ENCODE results near the gene TSPAN17.

The TSPAN17 gene

DNA sequence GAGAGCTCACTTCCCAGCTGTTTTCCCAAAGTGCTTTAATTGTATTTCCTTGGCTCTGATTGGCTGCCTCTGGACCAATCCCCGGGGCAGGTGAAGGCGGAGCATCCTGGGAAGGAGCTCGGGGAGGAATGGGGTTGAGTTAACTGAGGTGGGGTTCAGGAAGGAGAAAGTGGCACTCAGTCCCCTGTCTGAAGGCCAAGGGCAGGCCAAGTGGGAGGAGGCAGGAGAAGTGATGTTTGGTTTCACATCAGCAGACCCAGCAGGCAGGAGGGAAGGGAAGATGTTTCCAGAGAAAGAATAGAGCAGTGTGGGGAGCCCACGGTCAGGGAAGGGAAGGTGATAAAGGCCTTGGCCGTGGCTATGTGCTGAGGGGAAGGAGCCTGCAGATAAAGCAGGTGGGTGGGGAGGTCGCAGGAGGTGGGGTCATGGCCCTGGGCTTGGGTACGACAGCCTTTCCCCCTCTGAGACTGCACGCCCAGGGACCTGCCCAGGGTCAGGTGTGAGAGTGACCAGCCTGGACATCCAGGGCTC, 3.1 kb downstream of the TSPAN17 start:
- Histone ChIP-seq H3K4me3 (ENCODE audit: low read length) (no peak overlapping the region), H3K79me2 (ENCODE audit: low read length) (0 out of 2 replicates have a peak, but pooled peaks cover 5% of the 10 kb centered on the region), H4K20me1 (ENCODE audit: insufficient read depth, low read length) (no peaks in the 10 kb centered on the region), H3K9ac (ENCODE audit: low read length) (no peak overlapping the region), H2AFZ (ENCODE audit: low read depth, low read length) (no peak overlapping the region), H3K4me1 (ENCODE audit: low read length) (peaks cover 13% of the 10 kb centered on the region), H3K9me3 (ENCODE audit: insufficient read depth, low read length) (no peaks in the 10 kb centered on the region), H3K4me2 (ENCODE audit: low read length) (no peak overlapping the region), H3K36me3 (replicated peaks; ENCODE audit: low read depth, low read length) (peaks cover 2% of the 10 kb centered on the region), H3K27ac (ENCODE audit: low read length) (no peak overlapping the region), H3K27me3 (ENCODE audit: low read depth, low read length) (no peaks in the 10 kb centered on the region)
- TF ChIP-seq, protein P1, sequence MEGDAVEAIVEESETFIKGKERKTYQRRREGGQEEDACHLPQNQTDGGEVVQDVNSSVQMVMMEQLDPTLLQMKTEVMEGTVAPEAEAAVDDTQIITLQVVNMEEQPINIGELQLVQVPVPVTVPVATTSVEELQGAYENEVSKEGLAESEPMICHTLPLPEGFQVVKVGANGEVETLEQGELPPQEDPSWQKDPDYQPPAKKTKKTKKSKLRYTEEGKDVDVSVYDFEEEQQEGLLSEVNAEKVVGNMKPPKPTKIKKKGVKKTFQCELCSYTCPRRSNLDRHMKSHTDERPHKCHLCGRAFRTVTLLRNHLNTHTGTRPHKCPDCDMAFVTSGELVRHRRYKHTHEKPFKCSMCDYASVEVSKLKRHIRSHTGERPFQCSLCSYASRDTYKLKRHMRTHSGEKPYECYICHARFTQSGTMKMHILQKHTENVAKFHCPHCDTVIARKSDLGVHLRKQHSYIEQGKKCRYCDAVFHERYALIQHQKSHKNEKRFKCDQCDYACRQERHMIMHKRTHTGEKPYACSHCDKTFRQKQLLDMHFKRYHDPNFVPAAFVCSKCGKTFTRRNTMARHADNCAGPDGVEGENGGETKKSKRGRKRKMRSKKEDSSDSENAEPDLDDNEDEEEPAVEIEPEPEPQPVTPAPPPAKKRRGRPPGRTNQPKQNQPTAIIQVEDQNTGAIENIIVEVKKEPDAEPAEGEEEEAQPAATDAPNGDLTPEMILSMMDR (IDR thresholded peaks at IDR 0.05; ENCODE audit: low read depth, low read length): no peak
- TF ChIP-seq EZH2phosphoT487 (IDR thresholded peaks at IDR 0.05; ENCODE audit: low read depth): no peak

DNA sequence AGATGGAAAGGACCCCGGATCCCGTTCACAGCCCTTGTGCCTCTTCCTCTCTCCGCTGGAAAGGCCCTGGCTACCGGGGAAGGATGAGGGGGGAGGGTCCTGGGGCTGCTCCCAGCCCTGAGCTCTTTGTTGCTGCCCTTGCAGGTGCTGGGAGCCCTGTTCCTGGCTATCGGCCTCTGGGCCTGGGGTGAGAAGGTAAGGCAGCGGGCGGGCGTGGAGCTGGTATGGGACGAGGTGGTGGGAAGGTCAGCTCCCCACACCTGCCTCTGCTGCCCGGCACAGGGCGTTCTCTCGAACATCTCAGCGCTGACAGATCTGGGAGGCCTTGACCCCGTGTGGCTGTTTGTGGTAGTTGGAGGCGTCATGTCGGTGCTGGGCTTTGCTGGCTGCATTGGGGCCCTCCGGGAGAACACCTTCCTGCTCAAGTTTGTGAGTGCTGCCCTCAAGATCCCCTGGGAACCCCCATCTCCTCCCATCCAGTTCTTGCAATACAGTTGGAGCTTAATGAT, 4.2 kb downstream of the TSPAN17 start:
- Histone ChIP-seq H3K79me2 (ENCODE audit: low read length) (0 out of 2 replicates have a peak, but pooled peaks cover 5% of the 10 kb centered on the region), H4K20me1 (ENCODE audit: insufficient read depth, low read length) (no peaks in the 10 kb centered on the region), H3K4me2 (ENCODE audit: low read length) (no peak overlapping the region), H3K27ac (ENCODE audit: low read length) (no peak overlapping the region), H3K9me3 (ENCODE audit: insufficient read depth, low read length) (no peaks in the 10 kb centered on the region), H3K4me3 (ENCODE audit: low read length) (no peak overlapping the region), H3K36me3 (replicated peaks; ENCODE audit: low read depth, low read length) (peaks cover 2% of the 10 kb centered on the region), H3K4me1 (ENCODE audit: low read length) (peaks cover 10% of the 10 kb centered on the region), H3K9ac (ENCODE audit: low read length) (no peak overlapping the region), H2AFZ (ENCODE audit: low read depth, low read length) (no peak overlapping the region), H3K27me3 (ENCODE audit: low read depth, low read length) (no peaks in the 10 kb centered on the region)
- no peak for TF ChIP-seq EZH2phosphoT487 (IDR thresholded peaks at IDR 0.05; ENCODE audit: low read depth)
- TF ChIP-seq, protein P1 (IDR thresholded peaks at IDR 0.05; ENCODE audit: low read depth, low read length): no peak

- Histone ChIP-seq H2AFZ (ENCODE audit: low read depth, low read length) (no peak overlapping the region), H3K9ac (ENCODE audit: low read length) (no peak overlapping the region), H4K20me1 (ENCODE audit: insufficient read depth, low read length) (no peaks in the 10 kb centered on the region), H3K36me3 (replicated peaks; ENCODE audit: low read depth, low read length) (peaks cover 2% of the 10 kb centered on the region), H3K4me1 (ENCODE audit: low read length) (peaks cover 7% of the 10 kb centered on the region), H3K9me3 (ENCODE audit: insufficient read depth, low read length) (no peaks in the 10 kb centered on the region), H3K4me3 (ENCODE audit: low read length) (no peak overlapping the region), H3K27me3 (ENCODE audit: low read depth, low read length) (no peaks in the 10 kb centered on the region), H3K27ac (ENCODE audit: low read length) (no peak overlapping the region), H3K4me2 (ENCODE audit: low read length) (no peak overlapping the region), H3K79me2 (ENCODE audit: low read length) (0 out of 2 replicates have a peak, but pooled peaks cover 5% of the 10 kb centered on the region)
- TF ChIP-seq, protein P1 (IDR thresholded peaks at IDR 0.05; ENCODE audit: low read depth, low read length): no peak
- TF ChIP-seq EZH2phosphoT487 (IDR thresholded peaks at IDR 0.05; ENCODE audit: low read depth): no peak
These were observed 4.9 kb downstream of the TSPAN17 start for GRCh38 chr5:176652136-176652535.

GRCh38 chr5:176653401-176654385, 6.4 kb downstream of the TSPAN17 start:
- Histone ChIP-seq H3K27ac (ENCODE audit: low read length) (no peak overlapping the region), H3K9me3 (ENCODE audit: insufficient read depth, low read length) (no peaks in the 10 kb centered on the region), H4K20me1 (ENCODE audit: insufficient read depth, low read length) (no peaks in the 10 kb centered on the region), H3K9ac (ENCODE audit: low read length) (no peak overlapping the region), H3K79me2 (ENCODE audit: low read length) (no peaks in the 10 kb centered on the region), H3K4me3 (ENCODE audit: low read length) (no peak overlapping the region), H3K36me3 (replicated peaks; ENCODE audit: low read depth, low read length) (peaks cover 2% of the 10 kb centered on the region), H2AFZ (ENCODE audit: low read depth, low read length) (no peak overlapping the region), H3K4me1 (ENCODE audit: low read length) (peaks cover 6% of the 10 kb centered on the region), H3K4me2 (ENCODE audit: low read length) (no peak overlapping the region), H3K27me3 (ENCODE audit: low read depth, low read length) (no peaks in the 10 kb centered on the region)
- TF ChIP-seq, protein P1 (IDR thresholded peaks at IDR 0.05; ENCODE audit: low read depth, low read length): no peak
- TF ChIP-seq EZH2phosphoT487 (IDR thresholded peaks at IDR 0.05; ENCODE audit: low read depth): no peak
